HG03066 (cell line): Measurements from ENCODE around the gene ADGRB3.

ENCODE experiments used
- ATAC-seq: cut with Tn5 transposase; IDR thresholded peaks from one replicate; pipeline ENCODE4 v1.9.1; 2021; ENCODE audit warnings: low read depth; ENCODE audit not compliant: unreplicated experiment

Gene ADGRB3

GRCh38 chr6:68695838-68696237 lies 60.8 kb downstream of the ADGRB3 start:
- ATAC-seq, result no peak

GRCh38 chr6:68697394-68697793 lies 62.3 kb downstream of the ADGRB3 start:
- ATAC-seq, result no peak

GRCh38 chr6:68701159-68701558 lies 66.1 kb downstream of the ADGRB3 start:
- no peak for ATAC-seq

- no peak for ATAC-seq
Observed at GRCh38 chr6:68704485-68704884, 69.4 kb downstream of the ADGRB3 start.

GRCh38 chr6:68709091-68709490 lies 74.0 kb downstream of the ADGRB3 start:
- ATAC-seq, result no peak

- no peak for ATAC-seq
Observed at GRCh38 chr6:68709882-68710281, 74.8 kb downstream of the ADGRB3 start.

GRCh38 chr6:68710496-68710895 lies 75.4 kb downstream of the ADGRB3 start:
- ATAC-seq, result no peak

- no peak for ATAC-seq
Observed at GRCh38 chr6:68710916-68711315, 75.8 kb downstream of the ADGRB3 start.

GRCh38 chr6:68711386-68712000 lies 76.4 kb downstream of the ADGRB3 start:
- no peak for ATAC-seq

GRCh38 chr6:68716620-68717019 lies 81.5 kb downstream of the ADGRB3 start:
- ATAC-seq, result no peak

GRCh38 chr6:68718385-68719073 lies 83.4 kb downstream of the ADGRB3 start:
- ATAC-seq, result no peak

GRCh38 chr6:68719761-68720160 lies 84.7 kb downstream of the ADGRB3 start:
- no peak for ATAC-seq

GRCh38 chr6:68722891-68723527 lies 87.9 kb downstream of the ADGRB3 start:
- no peak for ATAC-seq

- no peak for ATAC-seq
Observed at GRCh38 chr6:68724060-68724459, 89.0 kb downstream of the ADGRB3 start.

- no peak for ATAC-seq
Observed at GRCh38 chr6:68726337-68726736, 91.3 kb downstream of the ADGRB3 start.

GRCh38 chr6:68726992-68727391 lies 91.9 kb downstream of the ADGRB3 start:
- ATAC-seq, result no peak

GRCh38 chr6:68727699-68728098 lies 92.6 kb downstream of the ADGRB3 start:
- no peak for ATAC-seq

GRCh38 chr6:68728159-68728979 lies 93.3 kb downstream of the ADGRB3 start:
- ATAC-seq, result no peak

GRCh38 chr6:68729377-68729903 lies 94.4 kb downstream of the ADGRB3 start:
- no peak for ATAC-seq

GRCh38 chr6:68730291-68731054 lies 95.4 kb downstream of the ADGRB3 start:
- no peak for ATAC-seq
